Liver (tissue), 9 donors: ENCODE results near the gene SCN1B. TPM values are rescaled to one million over a fixed set of nuclear protein-coding genes. Genes with fewer than 3 reads are reported as not detected.

Experiments
- DNase-seq: peaks from one replicate; pipeline ENCODE4 v3.0.0-alpha.2; 2017; ENCODE audit warnings: low spot score
- H3K27ac ChIP-seq, 2 donors: one replicate each; pipeline ENCODE4 v1.7.0; 2013; ENCODE audit warnings: inconsistent platforms in 2 of 2, low read length in 2 of 2, control low read depth in 1 of 2, low read depth in 1 of 2, mild to moderate bottlenecking in 1 of 2
- H3K27me3 ChIP-seq, 4 donors: one replicate each; pipeline versions ENCODE4 v1.6.1 to v1.7.0; 2013; ENCODE audit warnings: low read length in 3 of 4, inconsistent platforms in 1 of 4, mild to moderate bottlenecking in 1 of 4, moderate library complexity in 1 of 4; ENCODE audit not compliant: control insufficient read depth in 4 of 4, insufficient read depth in 4 of 4
- H3K36me3 ChIP-seq, 4 donors: one replicate each; pipeline versions ENCODE4 v1.6.1 to v1.7.0; 2013; ENCODE audit warnings: low read length in 3 of 4, mild to moderate bottlenecking in 3 of 4, low read depth in 1 of 4, moderate library complexity in 1 of 4; ENCODE audit not compliant: control insufficient read depth in 4 of 4, insufficient read depth in 3 of 4
- H3K4me1 ChIP-seq, 4 donors: one replicate each; pipeline versions ENCODE4 v1.6.1 to v1.7.0; 2013; ENCODE audit warnings: low read length in 3 of 4, mild to moderate bottlenecking in 3 of 4, moderate library complexity in 1 of 4; ENCODE audit not compliant: control insufficient read depth in 4 of 4, insufficient read depth in 4 of 4
- H3K4me3 ChIP-seq, 3 donors: one replicate each; pipeline versions ENCODE4 v1.6.1 to v1.7.0; 2013; ENCODE audit warnings: low read length in 3 of 3, control low read depth in 1 of 3, low read depth in 1 of 3, mild to moderate bottlenecking in 1 of 3
- H3K9ac ChIP-seq, 2 donors: one replicate each; pipeline ENCODE4 v1.7.0; 2013; ENCODE audit warnings: low read length in 2 of 2, mild to moderate bottlenecking in 2 of 2, moderate library complexity in 2 of 2, control low read depth in 1 of 2, low read depth in 1 of 2
- H3K9me3 ChIP-seq, 4 donors: one replicate each; pipeline versions ENCODE4 v1.6.1 to v1.7.0; 2013; ENCODE audit warnings: low read length in 3 of 4; ENCODE audit not compliant: control insufficient read depth in 4 of 4
- EGR1 ChIP-seq, 2 donors: IDR thresholded peaks; 2 replicates each; pipeline ENCODE4 v1.6.1; 2016 to 2018; ENCODE audit warnings: antibody characterized with exemption in 2 of 2, low read depth in 2 of 2
- FOXA1 ChIP-seq: IDR thresholded peaks from 2 replicates; pipeline ENCODE4 v1.6.1; 2016; ENCODE audit warnings: antibody characterized with exemption
- FOXA2 ChIP-seq: IDR thresholded peaks from 2 replicates; pipeline ENCODE4 v1.6.1; 2016; ENCODE audit warnings: antibody characterized with exemption
- HNF4A ChIP-seq, 2 donors: conservative IDR thresholded peaks; 2 replicates each; pipeline ENCODE4 v1.6.1; 2016; ENCODE audit warnings: antibody characterized with exemption in 2 of 2, mild to moderate bottlenecking in 2 of 2
- NR2F2 ChIP-seq: IDR thresholded peaks from 2 replicates; pipeline ENCODE4 v1.6.1; 2016; ENCODE audit warnings: antibody characterized with exemption
- RXRA ChIP-seq, 2 donors: IDR thresholded peaks; 2 replicates each; pipeline ENCODE4 v1.6.1; 2017 to 2018; ENCODE audit warnings: antibody characterized with exemption in 2 of 2, mild to moderate bottlenecking in 1 of 2
- YY1 ChIP-seq: IDR thresholded peaks from 2 replicates; pipeline ENCODE4 v1.6.1; 2016; ENCODE audit warnings: antibody characterized with exemption, mild to moderate bottlenecking
- WGBS: extraction: QIAGEN DNeasy Blood & Tissue Kit; methylation state at CpG from one replicate; pipeline ENCODE4 v1.1.7; 2013; 5-methylcytosine and 5-hydroxymethylcytosine counted together
- polyA plus RNA-seq, 2 donors: library from polyadenylated mRNA; stranded (reverse) in 1 of 2; unstranded in 1 of 2; fragments of 200-250 nt in 1 of 2; fragments of >200 nt in 1 of 2; fragmentation: Nextera tagmentation in 1 of 2; extraction: Ambion mirVana in 1 of 2; gene quantifications; one replicate each; pipeline versions ENCODE4 v1.2.1 to v1.2.3, GENCODE V29; 2013 to 2015
- total RNA-seq, 2 donors: library from RNA; depleted of rRNA; stranded (reverse); fragments of >200 nt; gene quantifications; one replicate each; pipeline ENCODE4 v1.2.3, GENCODE V29; 2014
- TF ChIP-seq, protein P1 (sequence below): IDR thresholded peaks from 2 replicates; pipeline ENCODE4 v1.6.1; 2016; ENCODE audit warnings: antibody characterized with exemption
- donor health status: healthy.
- donor health status: healthy.
- donor health status: healthy.
- donor health status: healthy.
- donor health status: healthy.

The SCN1B gene
- total and polyA plus RNA-seq, 4 donors = 1.6 to 5.8 (median 3.4) TPM

DNA sequence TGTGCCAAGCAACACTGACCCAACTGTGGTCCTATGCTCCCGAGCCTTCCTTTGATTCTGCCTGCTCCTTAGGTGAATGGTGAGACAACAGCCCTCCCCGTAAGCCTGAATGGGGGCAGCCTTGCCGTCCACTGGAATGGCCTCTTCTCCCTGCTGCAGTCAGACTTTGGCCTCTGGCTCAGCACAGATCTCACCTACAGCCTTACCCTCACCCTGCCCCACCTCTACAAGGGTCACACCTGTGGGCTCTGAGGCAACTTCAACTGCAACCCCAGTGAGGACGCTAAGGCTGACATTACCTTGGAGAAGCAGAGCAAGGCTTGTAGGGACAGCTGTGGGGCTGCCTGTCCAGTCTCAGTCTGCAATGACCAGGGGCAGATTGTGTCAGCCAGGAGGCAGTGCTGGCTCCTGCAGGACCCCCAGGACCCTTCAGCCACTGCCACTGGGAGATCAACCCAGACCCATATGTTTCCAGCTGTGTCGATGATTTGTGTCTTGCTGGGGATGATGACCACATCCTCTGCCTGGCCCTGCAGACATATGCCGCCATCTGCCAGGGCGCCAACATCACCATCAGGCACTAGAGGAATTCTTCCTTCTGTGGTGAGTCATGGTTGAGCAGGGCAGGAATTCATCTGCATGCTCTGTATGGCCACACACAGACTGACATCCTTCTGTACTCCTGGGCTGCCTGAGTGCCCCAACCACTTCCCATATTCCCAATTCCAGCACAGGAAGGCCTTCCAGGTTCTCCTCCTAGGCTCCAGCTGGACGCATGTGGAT, 58.1 kb downstream of the SCN1B start:
- WGBS = 82% methylated on average over 8 of the region's 8 CpGs
- H3K4me1 ChIP-seq = peaks cover 3 to 28% (median 17%) of the 10 kb centered on the region in 4 donors
- no peak overlapping the region for H3K4me3 ChIP-seq
- DNase-seq = no peak
- no peaks in the 10 kb centered on the region for H3K36me3 ChIP-seq
- H3K9me3 ChIP-seq = no peaks in the 10 kb centered on the region
- H3K27me3 ChIP-seq = no peaks in the 10 kb centered on the region
- peak in 1 of 2 donors; percentile 3 for TF ChIP-seq HNF4A (conservative IDR thresholded peaks at IDR 0.05)
- no peak for TF ChIP-seq EGR1 (IDR thresholded peaks at IDR 0.05; ENCODE audit: low read depth in 2 of 2)
- TF ChIP-seq YY1 = no peak
- TF ChIP-seq FOXA2 = no peak
- TF ChIP-seq NR2F2 = no peak
- no peak for TF ChIP-seq FOXA1
- H3K27ac ChIP-seq = no peak overlapping the region
- H3K9ac ChIP-seq = no peak overlapping the region

DNA sequence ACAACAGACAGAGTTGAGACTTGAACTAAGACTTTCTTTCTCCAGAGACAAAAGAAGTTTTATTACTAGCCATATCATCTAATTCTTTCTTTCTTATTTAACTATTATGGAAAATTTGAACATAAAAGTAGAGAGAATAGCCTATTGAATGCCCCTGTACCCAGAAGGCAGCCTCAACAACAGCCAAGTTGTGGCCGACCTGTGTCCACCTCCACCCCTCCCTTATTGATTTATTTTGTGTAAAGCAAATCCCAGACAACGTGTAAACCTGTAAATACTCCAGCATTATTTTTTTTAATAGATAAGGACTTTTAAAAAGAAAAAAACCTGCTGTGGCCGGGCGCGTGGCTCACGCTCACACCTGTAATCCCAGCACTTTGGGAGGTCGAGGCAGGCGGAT, 59.3 kb downstream of the SCN1B start:
- 37% methylated on average over 8 of the region's 8 CpGs for WGBS
- TF ChIP-seq, protein P1, sequence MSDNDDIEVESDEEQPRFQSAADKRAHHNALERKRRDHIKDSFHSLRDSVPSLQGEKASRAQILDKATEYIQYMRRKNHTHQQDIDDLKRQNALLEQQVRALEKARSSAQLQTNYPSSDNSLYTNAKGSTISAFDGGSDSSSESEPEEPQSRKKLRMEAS = no peak
- TF ChIP-seq RXRA (IDR thresholded peaks at IDR 0.05) = peak in 1 of 2 donors; percentile 10

More for the DNA sequence above, 59.3 kb downstream of the SCN1B start:
- Histone ChIP-seq H3K36me3 (no peaks in the 10 kb centered on the region), H3K27me3 (no peaks in the 10 kb centered on the region), H3K4me3 (no peak overlapping the region), H3K27ac (peak overlapping the region; percentile 80 to 92), H3K4me1 (peaks cover 3 to 28% (median 17%) of the 10 kb centered on the region in 4 donors), H3K9ac (no peak overlapping the region), H3K9me3 (no peaks in the 10 kb centered on the region)
- DNase-seq = no peak

Other genes with a start within 250 kb of the SCN1B start
- 1 to 10 TPM; 1.8 TPM for gene ZNF30, start 103.6 kb upstream of the SCN1B start, total RNA-seq
- 1 to 10 TPM; 1.3 to 1.6 TPM for gene ZNF30, start 103.6 kb upstream of the SCN1B start, polyA plus RNA-seq
- 1 to 10 TPM; 4.8 to 4.9 TPM for gene ZNF792, start 66.2 kb upstream of the SCN1B start, total RNA-seq
- 1 to 10 TPM in 1 of 2 donors, under 1 TPM in 1; 0.65 to 1.4 TPM for gene ZNF792, start 66.2 kb upstream of the SCN1B start, polyA plus RNA-seq
- 10 to 100 TPM; 12.5 to 14.1 TPM for gene GRAMD1A, start 30.1 kb upstream of the SCN1B start, total RNA-seq
- gene GRAMD1A, start 30.1 kb upstream of the SCN1B start, polyA plus RNA-seq = 1 to 10 TPM; 8.6 to 9.9 TPM
- gene HPN, start 11.3 kb downstream of the SCN1B start, total RNA-seq = 100 to 1,000 TPM; 130 to 239 TPM
- 100 to 1,000 TPM; 430 to 535 TPM for gene HPN, start 11.3 kb downstream of the SCN1B start, polyA plus RNA-seq
- not detected for gene FXYD3, start 85.4 kb downstream of the SCN1B start, total RNA-seq
- gene FXYD3, start 85.4 kb downstream of the SCN1B start, polyA plus RNA-seq = under 1 TPM; 0.32 to 0.45 TPM
- gene LGI4, start 104.6 kb downstream of the SCN1B start, total RNA-seq = 1 to 10 TPM; 1.1 to 1.2 TPM
- gene LGI4, start 104.6 kb downstream of the SCN1B start, polyA plus RNA-seq = 1 to 10 TPM in 1 of 2 donors, under 1 TPM in 1; 0.18 to 1.5 TPM
- 10 to 100 TPM; 18.7 to 20.3 TPM for gene FXYD1, start 108.4 kb downstream of the SCN1B start, total RNA-seq
- 100 to 1,000 TPM; 123 to 146 TPM for gene FXYD1, start 108.4 kb downstream of the SCN1B start, polyA plus RNA-seq
- gene FXYD7, start 112.8 kb downstream of the SCN1B start, total RNA-seq = under 1 TPM in 1 of 2 donors, not detected in 1; 0.08 TPM
- under 1 TPM in 1 of 2 donors, not detected in 1; 0.09 TPM for gene FXYD7, start 112.8 kb downstream of the SCN1B start, polyA plus RNA-seq
- 1 to 10 TPM; 2.2 to 2.8 TPM for gene FXYD5, start 124.3 kb downstream of the SCN1B start, total RNA-seq
- gene FXYD5, start 124.3 kb downstream of the SCN1B start, polyA plus RNA-seq = 10 to 100 TPM; 11.8 to 22.0 TPM
- under 1 TPM in 1 of 2 donors, not detected in 1; 0.17 TPM for gene FAM187B, start 198.3 kb downstream of the SCN1B start, total RNA-seq
- gene FAM187B, start 198.3 kb downstream of the SCN1B start, polyA plus RNA-seq = not detected
- gene LSR, start 218.5 kb downstream of the SCN1B start, total RNA-seq = 10 to 100 TPM; 33.7 to 48.6 TPM
- gene LSR, start 218.5 kb downstream of the SCN1B start, polyA plus RNA-seq = 100 to 1,000 TPM in 1 of 2 donors, 10 to 100 TPM in 1; 47.3 to 150 TPM
- 10 to 100 TPM; 31.6 to 80.2 TPM for gene USF2, start 238.5 kb downstream of the SCN1B start, total RNA-seq
- gene USF2, start 238.5 kb downstream of the SCN1B start, polyA plus RNA-seq = 10 to 100 TPM; 22.8 to 85.9 TPM